GM19099 (cell line): Measurements from ENCODE around the gene SYCP1.

ENCODE experiments used
- POLR2A ChIP-seq: IDR thresholded peaks from 3 replicates; pipeline ENCODE4 v1.6.1; 2011; ENCODE audit warnings: low read depth; ENCODE audit not compliant: insufficient read length; ENCODE audit errors: extremely low read depth

SYCP1 gene

DNA sequence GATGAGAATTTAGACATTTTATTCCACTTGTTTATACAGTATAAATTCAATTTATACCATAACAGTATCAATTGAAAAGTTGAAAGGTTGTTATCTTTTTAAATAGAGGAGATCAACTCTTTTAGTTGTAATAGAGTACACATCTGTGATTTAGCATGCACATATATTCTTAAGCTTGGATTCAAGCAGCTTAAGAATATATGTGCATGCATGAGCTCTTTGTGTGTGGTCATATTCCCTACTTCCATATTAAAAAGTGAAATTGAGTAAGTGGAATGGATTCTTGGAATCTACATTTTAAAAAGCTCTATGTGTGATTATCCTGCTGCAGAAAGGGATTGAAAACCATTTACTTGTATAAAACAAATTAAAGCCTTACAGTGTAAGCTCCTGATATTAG, 71.9 kb downstream of the SYCP1 start:
- TF ChIP-seq POLR2A = no peak

DNA sequence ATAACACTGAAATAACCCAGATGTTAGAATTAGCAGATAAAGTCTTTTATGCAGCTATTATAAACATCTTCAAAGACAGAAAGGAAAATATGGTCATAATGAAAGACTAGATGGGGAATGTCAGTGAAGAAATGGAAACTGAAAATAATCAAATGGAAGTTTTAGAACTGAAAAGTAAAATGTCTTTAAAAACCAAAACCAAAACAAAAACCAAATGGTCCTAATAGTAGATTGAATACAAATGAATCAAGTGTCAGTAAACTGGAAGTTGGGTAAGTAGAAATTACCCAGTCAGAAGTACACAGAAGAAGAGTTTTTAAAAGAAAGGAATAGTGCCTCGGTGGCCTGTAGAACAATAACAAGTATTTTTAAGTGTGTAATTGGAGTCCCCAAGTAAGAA, 72.7 kb downstream of the SYCP1 start:
- no peak for TF ChIP-seq POLR2A

DNA sequence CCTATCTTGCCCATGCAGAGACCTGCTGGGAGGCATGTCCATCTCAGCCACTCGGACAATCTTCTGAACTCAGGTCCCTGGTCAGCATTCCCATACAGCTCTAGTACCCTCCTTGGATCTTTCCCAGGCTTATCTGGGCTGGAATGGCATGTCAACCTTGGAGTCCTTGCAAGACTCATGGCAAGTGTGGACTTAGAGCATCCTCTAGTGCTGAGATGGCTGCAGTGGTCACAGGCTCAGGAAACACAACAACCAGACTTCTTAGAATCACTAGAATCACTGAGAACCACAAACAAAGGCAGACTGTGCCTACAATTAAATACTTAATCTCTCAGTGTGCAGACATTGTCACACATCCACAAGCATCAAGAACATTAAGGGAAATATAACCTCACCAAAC, 101.9 kb downstream of the SYCP1 start:
- TF ChIP-seq POLR2A = no peak

DNA sequence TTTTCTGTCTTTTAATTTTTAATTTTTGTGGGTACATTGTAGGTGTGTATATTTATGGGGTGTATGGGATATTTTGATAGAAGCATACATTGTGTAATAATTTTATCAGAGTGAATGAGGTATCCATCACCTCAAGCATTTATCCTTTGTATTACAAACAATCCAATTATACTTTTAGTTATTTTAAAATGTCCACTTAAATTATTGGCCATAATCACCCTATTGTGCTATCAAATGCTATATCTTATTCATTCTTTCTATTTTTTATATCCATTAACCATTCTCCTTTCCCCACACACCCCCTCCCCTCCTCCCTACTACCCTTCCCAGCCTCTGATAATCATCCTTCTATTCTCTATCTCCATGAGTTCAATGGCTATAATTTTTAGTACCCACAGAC, 104.8 kb downstream of the SYCP1 start:
- TF ChIP-seq POLR2A = no peak

DNA sequence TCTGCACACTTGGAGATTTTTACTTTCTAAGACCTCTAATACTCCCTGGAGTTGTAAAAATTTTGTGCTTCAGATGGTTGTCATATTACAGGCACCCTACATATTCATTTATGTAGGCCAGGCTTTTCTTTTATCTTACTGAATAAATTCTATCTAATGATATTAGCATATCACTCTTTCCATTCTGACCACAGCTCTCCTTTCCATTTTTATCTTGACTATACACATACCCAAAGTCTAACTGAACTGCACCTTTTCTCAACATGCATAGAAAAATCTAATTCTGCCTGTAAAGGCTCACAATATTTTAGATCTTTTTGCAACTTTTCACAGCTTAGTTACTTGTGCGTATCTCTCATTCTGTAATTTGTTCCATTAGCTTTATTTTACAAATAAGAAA, 122.2 kb downstream of the SYCP1 start:
- TF ChIP-seq POLR2A = no peak

DNA sequence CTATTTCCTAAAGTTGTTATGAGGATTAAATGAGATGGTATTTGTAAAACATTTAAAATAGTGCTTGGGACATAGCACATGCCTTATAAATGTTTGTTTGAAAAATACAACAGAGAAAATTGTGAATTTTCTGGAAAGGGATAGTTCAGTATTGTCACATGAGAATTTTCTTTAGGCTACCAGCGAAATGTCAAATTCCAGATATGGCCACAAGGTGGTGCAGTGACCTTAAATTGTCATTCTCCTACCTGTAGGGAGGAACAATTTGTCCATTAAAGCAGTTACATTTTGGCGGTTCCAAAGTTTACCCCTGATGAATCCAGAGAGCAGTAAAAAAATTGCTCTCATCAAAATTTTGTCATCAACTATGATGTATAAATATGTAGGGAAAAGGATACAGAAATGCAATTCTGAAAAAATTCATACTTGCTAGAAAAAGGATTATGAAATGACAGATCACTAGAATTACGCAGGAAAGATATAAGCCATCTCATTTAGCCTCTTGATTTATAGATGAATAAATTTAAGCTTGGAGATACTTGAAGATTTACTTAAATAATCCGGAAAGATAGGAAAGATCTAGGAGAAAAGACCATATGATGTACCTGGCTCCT, 124.7 kb downstream of the SYCP1 start:
- TF ChIP-seq POLR2A = no peak

DNA sequence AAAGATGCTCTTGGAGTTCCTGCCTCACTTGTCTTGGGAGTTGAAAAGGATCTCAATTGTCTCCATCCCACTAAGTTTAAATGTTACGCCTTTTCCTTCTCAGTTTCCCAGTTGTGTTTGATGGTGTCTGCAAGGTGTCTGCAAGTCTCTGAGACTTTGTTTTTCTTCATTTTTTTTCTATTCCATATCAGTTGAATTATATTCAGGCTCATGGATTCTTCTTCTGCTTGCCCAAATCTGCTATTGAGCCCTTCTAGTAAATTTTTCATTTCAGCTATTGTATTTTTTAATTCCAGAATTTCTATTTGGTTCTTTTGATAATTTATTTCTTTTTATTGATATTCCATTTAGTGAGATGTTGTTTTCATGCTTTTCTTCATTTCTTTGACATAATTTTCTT, 127.6 kb downstream of the SYCP1 start:
- TF ChIP-seq POLR2A = no peak

DNA sequence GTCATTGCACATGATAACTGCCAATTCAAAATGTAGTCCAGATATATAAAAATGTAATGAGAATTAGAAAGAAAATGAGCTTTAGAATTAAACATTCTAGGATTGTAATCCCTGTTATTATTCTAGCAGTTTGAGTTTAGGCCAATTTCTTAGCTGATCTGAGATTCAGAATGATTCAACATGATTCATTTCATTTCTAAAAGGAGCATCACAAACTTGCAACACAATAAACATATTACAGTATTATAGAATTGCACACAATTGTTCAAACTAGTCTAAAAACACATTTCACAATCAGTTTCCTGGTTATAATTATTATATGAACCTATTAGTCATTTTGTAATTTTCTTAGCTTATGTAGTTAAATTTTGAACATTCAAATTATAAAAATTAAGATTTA, 131.6 kb downstream of the SYCP1 start:
- TF ChIP-seq POLR2A = no peak

DNA sequence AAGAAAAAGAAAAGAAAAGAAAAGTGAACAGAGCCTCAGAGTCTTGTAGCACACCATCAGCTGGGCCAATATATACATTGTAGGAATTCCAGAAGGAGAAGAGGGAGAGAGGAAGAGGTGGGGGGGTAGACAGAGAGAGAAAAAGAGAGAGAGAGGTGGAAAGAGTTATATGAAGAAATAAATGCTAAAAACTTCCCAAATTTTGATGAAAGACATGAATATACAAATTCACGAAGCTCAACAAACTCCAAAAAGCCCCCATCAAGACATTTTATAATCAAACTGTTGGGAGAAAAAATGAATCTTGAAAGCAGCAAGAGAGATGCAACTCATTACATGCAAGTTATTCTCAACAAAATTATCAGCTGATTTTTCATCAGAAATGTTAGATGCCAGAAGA, 133.4 kb downstream of the SYCP1 start:
- no peak for TF ChIP-seq POLR2A

DNA sequence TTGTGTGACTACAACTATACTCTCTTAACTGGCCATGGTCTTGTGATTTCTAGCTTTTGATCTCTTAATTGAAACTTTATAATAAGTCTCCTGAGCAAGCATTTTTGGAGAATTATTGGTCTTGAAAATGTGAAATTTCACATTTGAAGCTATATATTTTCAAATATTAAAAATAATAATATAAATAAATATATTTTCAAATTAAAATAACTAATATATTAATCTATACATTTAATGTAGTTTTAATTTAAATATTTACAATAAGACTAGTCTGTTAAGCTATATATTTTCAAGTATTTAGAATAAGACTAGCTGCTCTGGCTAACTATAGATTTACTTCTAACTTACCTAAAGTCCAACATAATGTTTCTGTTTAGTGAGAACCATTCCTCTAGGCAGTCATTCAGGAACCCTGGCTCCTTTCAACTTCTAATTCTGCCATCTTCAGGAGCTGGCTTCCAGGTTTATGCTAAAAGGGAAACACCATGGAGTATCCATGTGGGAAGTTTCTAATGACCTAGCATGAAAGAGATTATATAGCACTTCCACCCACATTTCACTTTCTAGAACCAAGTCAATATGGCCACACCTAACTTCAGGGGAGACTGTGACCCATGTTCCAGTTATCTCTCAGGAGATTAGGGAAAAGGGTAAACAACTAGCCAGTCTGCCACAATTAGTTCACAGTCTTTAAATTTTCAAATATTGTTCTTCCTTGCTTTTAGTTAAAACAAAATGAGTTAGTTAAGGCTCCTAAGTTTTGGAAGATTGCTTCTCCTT, 143.0 kb downstream of the SYCP1 start:
- TF ChIP-seq POLR2A = no peak

DNA sequence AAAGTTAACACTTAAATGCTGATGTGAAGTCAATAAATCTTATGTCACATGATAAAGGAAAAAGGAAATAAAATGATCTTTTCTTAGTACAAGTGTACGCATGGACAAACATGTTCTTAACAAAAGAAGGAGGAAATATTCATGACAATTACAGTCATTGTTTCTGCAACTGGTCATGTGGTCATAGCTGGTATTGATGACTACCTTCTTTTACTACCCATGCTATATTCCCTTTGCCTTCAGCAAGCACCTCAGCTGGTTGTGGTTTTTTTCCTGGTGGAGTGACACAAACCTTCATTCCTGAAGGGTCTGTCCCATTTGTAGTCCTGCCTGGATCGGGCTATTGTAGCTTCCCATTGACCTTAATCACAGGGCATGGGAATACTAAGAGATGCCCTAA, 151.5 kb downstream of the SYCP1 start:
- TF ChIP-seq POLR2A = no peak

DNA sequence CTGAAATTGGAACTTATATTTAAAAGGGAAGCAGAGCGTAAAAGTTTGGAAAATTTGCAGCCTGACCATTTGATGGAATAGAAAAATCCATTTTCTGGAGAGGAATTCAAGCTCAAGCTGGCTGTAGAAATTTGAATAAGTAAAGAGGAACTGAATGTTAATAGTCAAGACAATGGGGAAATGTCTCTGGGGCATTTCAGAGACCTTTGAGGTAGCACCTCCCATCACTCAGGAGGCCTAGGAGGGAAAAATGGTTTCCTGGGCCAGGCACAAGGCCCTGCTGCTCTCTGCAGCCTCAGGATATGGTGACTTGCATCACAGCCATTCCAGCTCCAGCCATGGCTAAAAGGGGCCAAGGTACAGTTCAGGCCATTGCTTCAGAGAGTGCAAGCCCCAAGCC, 157.3 kb downstream of the SYCP1 start:
- no peak for TF ChIP-seq POLR2A

DNA sequence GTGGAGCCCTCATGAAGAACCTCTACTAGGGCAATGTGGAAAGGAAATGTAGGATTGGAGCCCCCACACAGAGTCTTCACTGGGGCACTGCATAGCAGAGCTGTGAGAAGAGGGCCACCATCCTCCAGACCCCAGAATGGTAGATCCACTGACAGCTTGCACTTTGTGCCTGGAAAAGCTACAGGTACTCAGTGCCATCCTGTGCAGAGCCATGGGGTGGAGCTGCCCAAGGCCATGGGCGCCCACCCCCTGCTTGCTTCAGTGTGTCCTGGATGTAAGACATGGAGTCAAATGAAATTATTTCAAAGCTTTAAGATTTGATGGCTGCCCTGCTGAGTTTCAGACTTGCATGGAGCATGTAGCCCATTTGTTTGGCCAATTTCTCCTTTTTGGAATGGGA, 157.8 kb downstream of the SYCP1 start:
- no peak for TF ChIP-seq POLR2A

DNA sequence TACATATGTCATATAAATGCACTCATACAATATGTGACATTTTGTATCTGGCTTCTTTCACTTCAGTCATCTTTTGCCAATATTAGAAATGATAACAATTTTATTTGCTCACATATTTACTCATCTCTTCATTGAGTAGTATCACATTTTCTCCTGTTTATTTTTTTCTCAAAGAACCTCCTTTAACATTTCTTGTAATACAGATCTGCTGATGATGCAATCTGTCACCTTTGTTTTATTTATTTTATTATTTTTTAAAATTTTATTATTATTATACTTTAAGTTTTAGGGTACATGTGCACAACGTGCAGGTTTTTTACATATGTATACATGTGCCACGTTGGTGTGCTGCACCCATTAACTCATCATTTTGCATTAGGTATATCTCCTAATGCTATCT, 159.1 kb downstream of the SYCP1 start:
- TF ChIP-seq POLR2A = no peak

DNA sequence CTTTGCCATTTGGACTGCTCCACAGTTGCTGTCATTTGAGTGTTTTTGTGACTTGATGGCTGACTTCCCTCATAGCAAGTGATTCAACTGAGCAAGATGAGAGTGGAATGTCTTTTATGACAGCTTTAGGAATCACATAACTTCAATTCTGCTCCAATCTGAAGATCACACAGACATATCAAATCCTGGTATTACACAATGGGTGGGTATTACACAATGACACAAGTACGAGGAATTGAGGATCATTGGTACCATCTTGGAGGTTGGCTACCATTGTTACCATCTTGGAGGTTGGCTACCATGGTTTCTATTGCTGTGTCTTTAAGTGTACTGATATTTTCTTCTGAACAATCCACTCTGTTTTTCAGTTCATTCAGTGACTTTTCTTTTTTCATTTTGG, 166.5 kb downstream of the SYCP1 start:
- no peak for TF ChIP-seq POLR2A

DNA sequence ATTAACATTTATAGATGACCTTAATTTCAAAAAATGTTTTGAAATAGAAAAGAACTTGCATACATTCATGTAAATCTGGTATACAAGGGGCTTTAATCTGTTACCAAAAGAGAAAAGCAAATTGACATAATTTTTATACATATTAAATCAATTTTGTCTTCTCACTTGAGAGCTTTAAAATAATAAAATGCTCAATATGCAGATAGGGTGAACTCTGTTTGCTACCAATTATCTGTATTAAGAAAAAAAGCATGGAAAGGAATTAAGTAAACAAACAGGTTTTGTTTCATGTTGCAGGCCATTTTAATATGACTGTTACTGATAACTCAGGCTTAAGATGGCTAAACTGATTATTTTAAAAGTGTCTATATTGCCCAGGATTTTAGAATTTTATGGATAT, 168.9 kb downstream of the SYCP1 start:
- no peak for TF ChIP-seq POLR2A

DNA sequence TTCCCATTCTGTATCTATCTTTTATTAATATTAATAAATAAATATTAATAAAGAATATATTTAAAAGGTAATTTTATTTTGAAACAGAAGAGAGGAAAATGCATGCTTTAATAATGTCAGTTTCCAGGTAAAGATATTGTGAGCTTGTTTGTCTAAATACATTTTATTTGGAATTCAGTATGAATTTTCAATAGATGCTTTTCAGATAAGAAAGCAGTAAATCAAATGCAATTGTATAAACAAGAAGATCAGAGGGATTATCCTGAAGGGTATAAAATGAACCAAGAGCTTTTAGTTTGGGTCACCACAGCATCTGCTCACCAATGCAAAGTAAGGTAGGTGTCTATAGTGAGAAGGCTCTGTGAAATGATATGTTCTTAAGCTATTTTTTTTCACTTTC, 174.9 kb downstream of the SYCP1 start, which contains the start of gene TSHB:
Gene TSHB (plus strand): TSS at position 301 of the 400 bp plus-strand sequence. CDS start 3,537 bp downstream, outside the sequence.
- TF ChIP-seq POLR2A = no peak
